Stimulated activated CD4-positive, alpha-beta T cell treated with anti-CD3 and anti-CD28 coated beads, TNF-alpha, amount 100 ng/mL, for 4 hours (primary cell): ENCODE measurements around the gene NOTCH4.
A peak's percentile ranks its signal among the peaks of the same experiment; 100 is the strongest.

Source experiments
- DNase-seq, 3 experiments: peaks; one replicate each; pipeline ENCODE4 v3.0.0-alpha.2; 2020; ENCODE audit warnings: low read depth in 3 of 3

The NOTCH4 gene

DNA sequence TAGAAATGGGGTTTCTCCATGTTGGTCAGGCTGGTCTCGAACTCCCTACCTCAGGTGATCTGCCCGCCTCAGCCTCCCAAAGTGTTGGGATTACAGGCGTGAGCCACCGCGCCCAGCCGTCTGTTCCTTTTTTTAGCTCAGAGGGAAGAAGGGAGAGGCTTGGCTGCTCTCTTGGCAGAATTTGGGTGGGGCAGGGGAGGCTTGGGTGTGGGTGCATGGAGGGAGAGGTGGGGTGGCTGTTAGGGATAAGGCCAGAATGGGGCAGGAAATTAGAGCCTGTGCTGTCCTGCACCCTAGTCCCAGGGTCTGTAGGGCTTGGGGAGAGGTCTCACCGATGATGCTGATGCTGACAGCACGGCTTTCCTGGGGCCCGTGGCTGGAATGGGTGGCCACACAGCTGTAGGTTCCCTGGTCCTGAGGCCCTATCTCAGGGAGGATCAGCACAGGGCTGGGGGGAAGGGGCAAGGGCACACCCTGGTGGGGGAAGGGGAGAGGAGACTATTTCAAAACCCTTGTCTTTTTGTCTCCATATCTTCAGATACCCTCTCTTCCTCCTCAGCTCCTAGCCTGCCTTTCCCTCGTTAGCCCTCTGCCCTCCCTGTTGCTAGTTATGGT, 41.8 kb downstream of the NOTCH4 start:
- no peak for DNase-seq

DNA sequence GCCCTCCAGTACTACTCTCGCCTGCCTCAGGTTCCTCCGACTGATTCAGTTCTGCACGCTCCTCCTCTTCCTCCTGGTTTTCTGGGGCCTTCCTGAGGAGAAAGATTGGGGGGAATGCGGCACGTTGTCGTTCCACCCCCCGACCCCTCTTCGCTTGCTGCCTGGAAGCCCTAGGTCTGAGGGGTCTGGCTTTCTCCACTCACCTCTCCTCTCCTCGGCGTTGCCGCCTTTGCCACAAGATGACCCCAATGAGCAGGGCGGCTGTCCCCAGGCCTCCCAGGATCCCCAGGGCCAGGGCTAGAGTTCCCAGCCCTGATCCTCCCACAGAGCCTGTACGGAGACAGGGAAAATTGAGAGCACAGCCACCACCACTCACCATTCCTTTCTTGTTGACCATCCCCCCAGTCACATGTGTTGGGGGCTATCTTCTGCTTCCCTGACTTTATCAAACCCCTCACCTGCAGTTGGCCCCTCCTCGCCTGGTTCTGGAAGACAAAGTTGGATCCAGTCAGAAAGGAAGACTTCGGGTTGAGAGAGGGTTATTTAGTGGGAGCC, 42.6 kb downstream of the NOTCH4 start:
- no peak for DNase-seq

DNA sequence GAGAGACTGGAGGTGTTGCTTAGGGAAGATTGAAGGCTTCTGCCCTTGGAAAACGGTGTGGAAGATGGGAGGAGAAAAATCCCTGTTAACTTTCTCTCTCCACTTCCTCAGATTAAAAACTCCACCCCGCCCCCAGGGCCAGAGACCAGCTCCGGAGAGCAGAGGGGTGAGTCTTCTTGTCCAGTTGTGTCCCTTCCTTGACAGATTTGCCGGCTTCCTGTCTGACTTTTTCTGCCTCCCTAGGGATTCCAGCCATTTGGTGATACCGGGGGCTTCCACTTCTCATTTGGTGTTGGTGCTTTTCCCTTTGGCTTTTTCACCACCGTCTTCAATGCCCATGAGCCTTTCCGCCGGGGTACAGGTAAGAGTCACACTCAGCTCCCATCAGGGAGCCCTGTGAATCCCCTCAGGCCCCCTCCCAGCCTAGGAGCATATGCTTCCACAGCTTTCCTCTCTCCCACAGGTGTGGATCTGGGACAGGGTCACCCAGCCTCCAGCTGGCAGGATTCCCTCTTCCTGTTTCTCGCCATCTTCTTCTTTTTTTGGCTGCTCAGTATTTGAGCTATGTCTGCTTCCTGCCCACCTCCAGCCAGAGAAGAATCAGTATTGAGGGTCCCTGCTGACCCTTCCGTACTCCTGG, 44.0 kb downstream of the NOTCH4 start:
- no peak for DNase-seq

DNA sequence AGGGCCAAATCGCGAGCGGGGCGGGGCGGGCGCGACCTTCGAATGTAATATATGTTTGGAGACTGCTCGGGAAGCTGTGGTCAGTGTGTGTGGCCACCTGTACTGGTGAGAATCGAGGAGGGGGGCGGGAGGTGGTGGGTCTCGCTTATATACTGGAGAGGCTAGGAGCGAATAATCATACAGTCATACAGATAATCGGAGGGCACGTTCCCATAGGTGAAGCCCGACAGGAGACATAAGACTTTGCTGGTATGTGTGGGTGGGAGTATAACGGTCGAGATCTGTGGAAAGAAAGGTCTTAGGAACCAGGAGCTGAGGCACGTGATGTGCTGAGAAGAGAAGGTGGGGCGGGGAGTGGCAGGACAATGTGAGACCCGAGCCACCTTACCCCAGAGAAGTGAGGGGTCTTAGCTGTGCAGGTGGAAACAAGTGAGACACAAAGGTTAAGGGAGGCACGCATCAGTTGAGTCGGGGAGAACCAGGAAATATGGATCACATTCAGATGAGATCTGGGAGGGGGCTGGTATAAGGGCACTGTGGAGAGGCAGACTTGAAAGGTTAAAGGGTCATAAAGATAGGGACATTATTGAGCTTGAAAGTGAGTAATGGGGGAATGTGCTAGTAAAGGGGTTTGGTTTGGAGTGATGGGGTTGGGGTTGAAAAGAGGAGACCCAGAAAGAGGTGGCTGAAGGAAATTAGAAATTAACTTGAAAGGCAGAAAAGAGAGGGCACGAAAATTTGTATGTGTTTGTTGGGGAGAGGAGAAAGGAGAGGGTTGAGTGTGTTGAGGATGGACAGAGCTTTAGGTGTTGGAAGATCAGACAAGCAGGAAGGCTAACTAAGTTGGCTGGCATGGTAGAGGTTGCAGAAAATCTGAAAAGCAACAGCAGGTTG, 45.1 kb downstream of the NOTCH4 start:
- no peak for DNase-seq

DNA sequence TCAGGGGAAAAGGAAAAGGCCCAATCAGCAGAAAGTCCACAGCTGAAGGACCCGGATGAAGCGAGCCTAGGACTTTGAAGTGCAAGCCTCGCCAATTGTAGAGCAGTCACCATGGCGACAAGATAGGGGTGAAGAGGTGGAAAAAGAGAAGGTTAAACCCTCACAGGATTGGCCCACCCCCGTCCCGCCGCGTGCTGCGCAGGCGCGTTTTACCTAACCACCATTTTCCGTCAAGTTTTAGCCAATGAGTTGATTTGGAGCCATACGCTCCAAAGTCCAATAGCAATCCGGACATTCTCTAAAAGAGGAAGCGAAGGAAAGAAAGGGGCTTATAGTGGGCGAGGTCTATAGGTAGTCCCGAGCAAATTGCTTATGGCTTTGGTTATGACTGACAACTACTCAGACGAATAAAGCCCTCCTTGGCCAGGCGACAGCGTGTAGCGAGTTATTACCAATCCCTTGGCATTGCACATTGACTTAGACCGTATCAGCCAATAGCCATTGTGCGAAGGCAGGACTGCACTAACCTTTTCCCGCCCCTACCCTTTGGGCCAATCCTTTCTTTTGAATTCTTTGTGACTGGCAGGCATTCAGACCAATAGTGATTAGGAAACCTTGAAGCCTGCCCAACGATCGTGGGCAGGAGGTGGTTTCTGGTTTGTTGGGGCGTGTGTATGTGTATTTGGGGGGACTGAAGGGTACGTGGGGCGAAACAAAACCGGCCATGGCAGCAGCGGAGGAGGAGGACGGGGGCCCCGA, 45.9 kb downstream of the NOTCH4 start, which contains the start of gene RNF5:
Gene RNF5 (plus strand): TSS at position 618 of the 759 bp plus-strand sequence. CDS start 107 bp downstream, at position 725.
- peak; percentile 68 to 92 (median 78) for DNase-seq

GRCh38 chr6:32177183-32177787, 46.6 kb downstream of the NOTCH4 start:
- DNase-seq: no peak

- no peak for DNase-seq
Measured at GRCh38 chr6:32176476-32177182, 47.2 kb downstream of the NOTCH4 start.

DNA sequence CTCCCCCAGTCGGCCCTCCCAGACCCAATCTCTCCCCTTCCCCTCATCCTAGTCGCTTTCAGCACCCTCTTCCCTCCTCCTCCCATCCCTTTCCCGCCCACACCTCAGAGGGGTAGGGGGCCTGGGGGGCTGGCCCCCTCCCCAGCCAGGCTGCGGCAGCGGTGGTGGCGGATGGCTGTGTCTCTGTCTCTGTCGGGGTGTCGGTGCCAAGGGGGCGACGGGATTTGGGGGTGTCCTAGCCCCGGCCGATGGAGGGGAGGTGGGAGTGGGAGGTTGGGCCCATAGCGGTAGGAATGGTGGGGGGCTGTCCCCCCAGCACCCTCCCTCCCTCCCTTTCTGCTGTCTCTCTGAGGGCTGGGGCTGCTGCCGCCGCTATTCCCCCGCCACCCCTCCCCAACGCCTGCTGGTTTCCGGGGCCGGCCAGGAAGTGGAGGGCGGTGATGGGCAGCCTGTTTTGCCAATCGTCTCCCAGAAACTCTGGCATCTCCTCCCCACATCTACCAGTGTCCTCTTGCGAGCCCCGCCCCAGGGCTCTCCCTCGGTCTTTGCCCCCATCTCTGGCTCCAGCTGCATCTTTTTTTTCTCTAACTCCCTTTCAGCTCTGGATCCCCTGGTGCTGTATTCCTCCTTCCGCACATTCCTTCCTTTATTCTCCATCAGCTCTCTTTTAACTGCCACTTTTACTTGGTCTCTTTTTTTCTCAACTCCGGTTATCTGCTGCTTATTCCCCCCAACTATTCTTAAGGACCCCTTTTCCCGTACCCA, 48.0 kb downstream of the NOTCH4 start, which contains the start of gene AGPAT1:
Gene AGPAT1 (minus strand): TSS at position 374 of the 765 bp plus-strand sequence. CDS start 4,588 bp downstream, outside the sequence.
- peak; percentile 92 to 96 (median 96) for DNase-seq

DNA sequence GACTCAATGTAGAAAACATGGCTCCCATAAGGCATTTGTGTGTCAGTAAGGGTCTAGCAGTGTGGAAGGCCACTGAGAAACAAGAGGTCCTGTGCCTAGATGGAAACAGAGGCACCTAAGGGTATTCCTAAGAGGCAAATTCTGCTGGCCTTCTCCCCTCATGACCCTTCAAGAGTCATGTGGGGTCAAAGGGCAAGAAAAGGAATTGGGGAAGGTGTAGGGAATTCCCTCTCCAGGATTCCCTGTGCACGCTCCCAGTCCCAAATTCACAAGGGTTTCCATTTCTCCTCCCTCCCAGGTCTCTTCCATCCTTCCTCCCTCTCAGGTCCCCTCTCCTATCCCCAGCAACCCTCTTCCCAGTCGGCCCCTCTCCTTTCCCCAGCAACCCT, 48.6 kb downstream of the NOTCH4 start:
- no peak for DNase-seq

DNA sequence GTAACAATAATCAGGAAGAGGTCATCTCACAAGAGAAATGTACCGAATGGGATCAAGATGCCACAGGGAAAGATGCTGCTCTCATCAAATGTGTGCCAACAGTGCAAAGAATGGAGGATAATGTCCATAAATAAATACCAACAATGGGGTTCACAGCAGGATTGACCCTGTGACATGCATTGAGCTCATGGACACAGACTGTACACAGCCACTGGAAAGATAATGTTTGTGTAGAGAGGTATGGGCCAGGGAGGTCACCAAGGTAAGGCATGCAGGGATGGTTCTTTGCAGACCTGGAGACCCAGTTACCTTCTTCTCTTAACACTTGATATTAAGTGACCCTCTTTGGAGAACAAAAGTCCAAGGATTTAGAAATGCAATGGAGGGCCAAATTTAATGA, 49.5 kb downstream of the NOTCH4 start:
- no peak for DNase-seq

- DNase-seq: no peak
Measured at GRCh38 chr6:32173051-32173727, 50.7 kb downstream of the NOTCH4 start.

DNA sequence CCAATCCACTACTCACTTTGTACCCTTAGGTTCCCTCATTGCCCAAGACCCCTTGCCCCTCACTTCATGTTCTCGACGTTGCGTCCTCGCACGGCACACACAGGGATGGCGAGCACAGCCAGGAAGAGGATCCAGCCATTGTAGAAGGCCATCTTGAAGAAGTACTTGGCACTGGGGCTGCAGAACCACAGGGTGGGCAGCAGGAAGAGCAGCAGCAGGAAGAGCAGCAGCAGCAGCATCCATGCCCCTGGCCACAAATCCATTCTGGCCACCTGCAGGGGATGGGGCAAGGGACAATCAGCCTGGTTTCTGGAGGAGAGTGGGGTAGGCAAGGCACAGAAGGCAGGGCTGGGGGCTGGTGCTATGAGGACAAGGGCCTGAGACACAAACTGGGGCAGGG, 52.6 kb downstream of the NOTCH4 start:
- DNase-seq: no peak

DNA sequence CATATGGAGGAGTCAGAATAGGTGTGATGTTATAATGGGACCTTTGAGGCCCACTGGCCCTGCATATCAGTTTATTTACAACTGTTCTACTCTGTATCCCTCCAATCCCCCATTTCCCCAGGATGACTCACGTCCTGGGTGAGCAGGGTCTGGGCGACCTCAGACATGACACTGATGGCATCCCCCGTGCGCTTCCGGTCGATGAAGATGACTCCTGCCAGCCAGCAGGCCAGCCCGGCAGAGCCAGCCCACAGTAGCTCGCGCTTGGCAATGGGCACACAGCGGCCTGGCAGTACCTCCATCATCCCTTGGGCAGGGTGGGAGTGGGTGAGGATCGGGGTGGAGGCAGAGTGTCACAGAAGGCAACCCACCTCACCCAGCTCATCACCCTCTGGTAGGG, 53.6 kb downstream of the NOTCH4 start:
- DNase-seq: no peak

DNA sequence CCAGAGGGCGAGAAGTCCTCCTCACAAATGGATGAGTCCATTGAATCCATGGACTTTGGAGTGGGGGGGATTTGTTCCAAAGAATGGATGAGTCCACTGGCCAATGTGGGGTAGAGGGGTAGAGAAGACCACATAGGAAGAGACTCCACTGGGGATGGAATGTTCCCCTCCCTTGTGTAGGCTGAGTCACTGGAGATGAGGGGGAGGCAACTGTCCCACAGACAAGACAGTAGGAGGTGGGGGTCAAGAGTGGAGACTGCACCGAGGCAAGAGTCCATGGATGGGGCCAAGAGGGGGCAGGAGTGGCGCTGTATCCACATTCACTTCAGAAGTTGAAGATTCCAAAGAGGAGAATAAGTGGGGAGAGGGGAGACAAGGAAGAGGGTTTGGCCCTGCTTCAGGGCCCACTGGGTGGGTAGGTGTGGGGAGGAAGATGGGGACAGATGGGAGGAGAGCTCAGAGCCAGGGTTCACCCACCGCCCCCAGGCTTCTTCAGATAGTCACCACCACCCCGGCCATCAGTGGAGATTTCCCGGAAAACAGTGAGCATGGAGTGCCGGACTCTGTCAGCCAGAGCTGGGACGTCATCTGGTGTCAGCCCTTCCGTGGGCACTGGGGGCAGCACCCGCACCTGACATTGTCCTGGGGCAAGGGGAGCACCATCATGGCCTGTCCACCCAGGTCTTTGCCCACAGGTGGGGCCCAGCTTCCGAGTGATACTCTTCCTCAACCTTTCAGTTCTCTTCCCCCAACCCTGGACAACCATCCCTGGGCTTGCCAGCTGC, 54.9 kb downstream of the NOTCH4 start:
- no peak for DNase-seq

DNA sequence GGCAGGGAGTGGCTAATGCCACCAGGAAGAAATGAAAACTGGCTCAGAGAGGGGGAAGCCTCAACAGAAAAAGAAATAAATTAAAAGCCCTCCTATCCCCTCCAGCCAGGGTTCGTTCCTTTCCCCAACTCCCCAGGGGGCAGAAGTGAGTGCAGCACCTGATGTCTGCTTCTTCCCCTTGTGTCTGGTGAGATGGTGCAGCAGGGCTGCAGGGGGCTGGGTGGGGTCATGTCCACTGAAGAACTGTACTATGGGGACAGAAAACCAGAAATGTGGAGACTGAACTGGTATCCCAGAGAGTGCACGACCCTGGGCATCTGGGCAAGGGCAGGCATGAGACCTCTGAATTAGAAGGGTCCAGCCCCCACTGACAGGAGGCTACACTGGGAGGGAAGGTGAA, 55.5 kb downstream of the NOTCH4 start:
- no peak for DNase-seq

DNA sequence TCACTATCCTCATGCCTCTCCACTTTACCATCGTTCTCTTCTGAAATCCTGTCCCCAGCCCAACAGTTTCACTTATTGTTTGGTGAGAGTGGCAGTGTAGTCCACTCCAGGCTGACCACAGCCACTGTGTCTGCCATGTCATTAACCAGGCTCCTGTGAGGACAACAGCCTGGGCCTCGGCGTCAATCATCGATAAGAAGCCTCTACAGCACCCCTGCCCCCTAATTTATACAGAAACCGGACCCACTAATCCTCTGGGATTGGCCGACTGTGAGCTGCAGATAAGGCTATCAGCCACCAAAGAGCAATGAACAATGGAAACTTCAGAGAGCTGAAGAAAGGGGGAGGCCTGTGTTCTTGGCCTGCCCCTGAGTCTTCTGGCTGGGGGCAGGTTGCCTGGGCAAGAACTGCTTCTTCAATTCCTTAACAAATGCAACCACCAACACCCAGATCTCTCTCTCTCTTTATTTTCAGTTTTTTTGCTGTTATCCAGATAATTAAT, 56.1 kb downstream of the NOTCH4 start:
- DNase-seq: no peak

GRCh38 chr6:32167154-32167760, 56.6 kb downstream of the NOTCH4 start:
- no peak for DNase-seq
